ENCODE data around the gene ESRRA.

ESRRA gene

GRCh38 chr11:64305075-64305690, at the start of gene ESRRA:
Gene ESRRA, plus strand, starts transcription at chr11:64305524. Its CDS starts 1,656 bp downstream, at chr11:64307180.
- DNase-seq (ENCODE audit: low read depth in 2 of 3, low spot score in 1 of 3): peak; percentile 98 to 100 (median 100)

DNA sequence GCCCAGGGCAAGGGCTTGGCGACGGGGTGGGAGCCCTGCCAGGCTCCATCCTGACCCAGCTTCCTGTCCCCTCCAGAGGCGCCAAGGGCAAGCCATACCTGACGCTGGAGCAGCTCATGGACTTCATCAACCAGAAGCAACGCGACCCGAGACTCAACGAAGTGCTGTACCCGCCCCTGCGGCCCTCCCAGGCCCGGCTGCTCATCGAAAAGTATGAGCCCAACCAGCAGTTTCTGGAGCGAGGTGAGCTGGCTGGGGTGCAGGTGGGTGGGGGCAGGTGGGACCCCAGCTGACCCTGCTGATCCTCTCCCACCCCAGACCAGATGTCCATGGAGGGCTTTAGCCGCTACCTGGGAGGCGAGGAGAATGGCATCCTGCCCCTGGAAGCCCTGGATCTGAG, 49.0 kb upstream of the ESRRA start:
- DNase-seq (ENCODE audit: low read depth in 2 of 3, low spot score in 1 of 3): no peak

- no peak for DNase-seq (ENCODE audit: low read depth in 2 of 3, low spot score in 1 of 3)
These were observed 47.0 kb upstream of the ESRRA start for GRCh38 chr11:64258356-64258755.

DNA sequence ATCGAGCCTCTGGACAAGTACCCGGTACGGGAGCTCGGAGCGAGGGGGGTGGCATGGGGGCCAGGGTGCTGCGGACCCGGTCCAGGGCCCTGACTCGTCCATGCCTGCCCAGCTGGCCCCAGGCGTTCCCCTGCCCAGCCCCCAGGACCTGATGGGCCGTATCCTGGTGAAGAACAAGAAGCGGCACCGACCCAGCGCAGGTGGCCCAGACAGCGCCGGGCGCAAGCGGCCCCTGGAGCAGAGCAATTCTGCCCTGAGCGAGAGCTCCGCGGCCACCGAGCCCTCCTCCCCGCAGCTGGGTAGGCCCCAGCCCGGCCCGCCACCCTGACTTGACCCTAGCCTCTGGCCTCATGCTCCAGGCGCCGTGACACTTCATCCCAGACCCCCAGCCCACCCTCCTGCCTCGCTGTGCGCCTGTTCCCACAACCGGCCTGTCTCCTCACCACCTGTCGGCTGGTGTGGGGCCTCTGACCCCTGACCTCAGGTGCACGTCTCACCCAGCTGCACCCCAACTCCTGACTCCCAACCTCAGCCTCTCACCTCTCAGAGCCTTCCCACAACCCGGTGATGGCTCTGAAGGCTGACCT, 46.3 kb upstream of the ESRRA start:
- DNase-seq (ENCODE audit: low read depth in 2 of 3, low spot score in 1 of 3): no peak

GRCh38 chr11:64259533-64260067, 45.7 kb upstream of the ESRRA start:
- DNase-seq (ENCODE audit: low read depth in 2 of 3, low spot score in 1 of 3): no peak

- no peak for DNase-seq (ENCODE audit: low read depth in 2 of 3, low spot score in 1 of 3)
These were observed 45.1 kb upstream of the ESRRA start for GRCh38 chr11:64260147-64260708.

DNA sequence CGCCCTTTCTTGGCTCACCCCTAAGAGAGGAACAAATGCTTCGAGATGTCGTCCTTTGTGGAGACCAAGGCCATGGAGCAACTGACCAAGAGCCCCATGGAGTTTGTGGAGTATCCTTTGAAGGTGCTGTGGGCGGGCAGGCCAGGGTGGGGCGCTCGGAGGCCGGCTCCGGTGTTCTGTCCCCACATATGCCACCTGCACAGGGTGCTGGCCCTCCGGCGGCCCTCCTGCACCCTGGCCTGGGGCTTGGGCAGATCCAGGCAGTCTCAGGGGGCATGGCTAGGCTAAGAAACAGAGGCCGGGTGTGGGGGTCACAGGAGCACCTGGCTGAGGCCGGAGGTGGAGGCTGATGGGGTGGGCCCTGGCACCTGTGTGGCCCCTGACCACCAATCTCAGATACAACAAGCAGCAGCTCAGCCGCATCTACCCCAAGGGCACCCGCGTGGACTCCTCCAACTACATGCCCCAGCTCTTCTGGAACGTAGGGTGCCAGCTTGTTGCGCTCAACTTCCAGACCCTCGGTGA, 43.7 kb upstream of the ESRRA start:
- no peak for DNase-seq (ENCODE audit: low read depth in 2 of 3, low spot score in 1 of 3)

GRCh38 chr11:64262271-64263002, 42.9 kb upstream of the ESRRA start:
- no peak for DNase-seq (ENCODE audit: low read depth in 2 of 3, low spot score in 1 of 3)

DNA sequence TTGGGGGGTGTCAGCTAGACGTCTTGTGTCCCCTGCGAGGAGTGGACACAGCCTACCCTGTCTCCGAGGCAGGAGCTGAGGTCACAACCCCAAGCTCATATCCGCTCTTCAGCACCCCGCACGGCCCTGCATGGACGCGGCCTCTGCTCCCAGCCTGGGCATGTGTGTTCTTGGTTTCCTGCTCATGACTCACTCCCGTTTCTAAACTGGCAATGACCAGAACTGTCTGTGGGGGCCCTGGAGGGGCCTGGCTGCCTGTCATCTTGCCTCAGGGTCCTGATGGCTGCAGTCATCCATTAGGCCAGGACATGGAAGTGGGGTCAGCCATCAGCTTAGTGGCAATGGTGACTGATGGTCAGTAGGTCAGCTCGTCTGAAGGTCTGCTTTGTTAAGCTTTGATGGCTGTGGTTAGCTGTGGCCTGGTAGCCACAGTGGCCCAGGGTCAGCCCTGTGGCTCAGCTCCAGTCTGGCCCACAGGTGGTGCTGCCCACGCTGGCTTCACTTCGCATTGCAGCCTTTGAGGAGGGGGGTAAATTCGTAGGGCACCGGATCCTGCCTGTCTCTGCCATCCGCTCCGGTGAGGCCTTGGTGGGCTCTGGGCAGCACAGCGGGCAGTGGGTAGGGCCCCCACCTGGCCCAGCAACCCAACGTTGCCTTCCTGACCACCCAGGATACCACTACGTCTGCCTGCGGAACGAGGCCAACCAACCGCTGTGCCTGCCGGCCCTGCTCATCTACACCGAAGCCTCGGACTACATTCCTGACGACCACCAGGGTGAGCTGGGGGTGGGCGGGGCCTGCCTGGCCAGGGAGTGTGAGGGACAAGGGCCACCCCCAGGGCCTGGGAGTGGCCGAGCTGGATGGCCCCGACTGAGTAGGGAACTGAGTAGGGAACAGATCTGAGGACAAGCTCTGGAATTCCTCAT, 42.0 kb upstream of the ESRRA start:
- DNase-seq (ENCODE audit: low read depth in 2 of 3, low spot score in 1 of 3): no peak

- DNase-seq (ENCODE audit: low read depth in 2 of 3, low spot score in 1 of 3): no peak
These were observed 41.4 kb upstream of the ESRRA start for GRCh38 chr11:64263947-64264317.

GRCh38 chr11:64264371-64264852, 40.9 kb upstream of the ESRRA start:
- no peak for DNase-seq (ENCODE audit: low read depth in 2 of 3, low spot score in 1 of 3)

DNA sequence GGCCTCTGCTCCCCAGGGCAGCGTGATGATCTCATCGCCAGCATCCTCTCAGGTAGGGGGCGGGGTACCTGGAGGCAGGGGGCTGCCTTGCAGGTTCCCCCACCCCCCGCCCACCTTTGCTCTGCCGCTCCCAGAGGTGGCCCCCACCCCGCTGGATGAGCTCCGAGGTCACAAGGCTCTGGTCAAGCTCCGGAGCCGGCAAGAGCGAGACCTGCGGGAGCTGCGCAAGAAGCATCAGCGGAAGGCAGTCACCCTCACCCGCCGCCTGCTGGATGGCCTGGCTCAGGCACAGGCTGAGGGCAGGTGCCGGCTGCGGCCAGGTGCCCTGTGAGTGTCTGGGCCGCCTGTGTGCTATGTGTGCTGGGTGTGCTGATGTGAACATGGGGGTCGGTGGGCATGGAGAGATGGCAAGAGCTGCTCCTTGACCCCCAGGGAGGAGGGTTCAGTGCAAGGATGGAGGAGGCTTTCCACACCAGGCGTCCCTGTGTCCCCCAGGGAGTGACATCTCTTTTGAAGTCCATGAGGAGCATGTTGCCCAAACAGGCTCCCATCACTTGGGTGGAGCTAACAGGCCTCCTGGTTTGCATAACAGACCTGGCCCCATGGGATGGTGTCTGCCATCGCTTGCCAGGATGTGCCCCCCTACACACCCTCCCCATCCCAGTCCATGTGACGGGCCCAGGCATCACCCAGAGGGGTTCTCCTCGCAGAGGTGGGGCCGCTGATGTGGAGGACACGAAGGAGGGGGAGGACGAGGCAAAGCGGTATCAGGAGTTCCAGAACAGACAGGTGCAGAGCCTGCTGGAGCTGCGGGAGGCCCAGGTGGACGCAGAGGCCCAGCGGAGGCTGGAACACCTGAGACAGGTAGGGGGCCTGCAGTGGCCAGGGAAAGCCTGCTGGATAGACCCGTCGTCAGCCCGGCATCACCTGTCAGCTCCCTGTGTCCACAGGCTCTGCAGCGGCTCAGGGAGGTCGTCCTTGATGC, 39.9 kb upstream of the ESRRA start:
- DNase-seq (ENCODE audit: low read depth in 2 of 3, low spot score in 1 of 3): no peak

GRCh38 chr11:64266339-64266738, 39.0 kb upstream of the ESRRA start:
- no peak for DNase-seq (ENCODE audit: low read depth in 2 of 3, low spot score in 1 of 3)

GRCh38 chr11:64267207-64267945, 37.9 kb upstream of the ESRRA start:
- no peak for DNase-seq (ENCODE audit: low read depth in 2 of 3, low spot score in 1 of 3)

DNA sequence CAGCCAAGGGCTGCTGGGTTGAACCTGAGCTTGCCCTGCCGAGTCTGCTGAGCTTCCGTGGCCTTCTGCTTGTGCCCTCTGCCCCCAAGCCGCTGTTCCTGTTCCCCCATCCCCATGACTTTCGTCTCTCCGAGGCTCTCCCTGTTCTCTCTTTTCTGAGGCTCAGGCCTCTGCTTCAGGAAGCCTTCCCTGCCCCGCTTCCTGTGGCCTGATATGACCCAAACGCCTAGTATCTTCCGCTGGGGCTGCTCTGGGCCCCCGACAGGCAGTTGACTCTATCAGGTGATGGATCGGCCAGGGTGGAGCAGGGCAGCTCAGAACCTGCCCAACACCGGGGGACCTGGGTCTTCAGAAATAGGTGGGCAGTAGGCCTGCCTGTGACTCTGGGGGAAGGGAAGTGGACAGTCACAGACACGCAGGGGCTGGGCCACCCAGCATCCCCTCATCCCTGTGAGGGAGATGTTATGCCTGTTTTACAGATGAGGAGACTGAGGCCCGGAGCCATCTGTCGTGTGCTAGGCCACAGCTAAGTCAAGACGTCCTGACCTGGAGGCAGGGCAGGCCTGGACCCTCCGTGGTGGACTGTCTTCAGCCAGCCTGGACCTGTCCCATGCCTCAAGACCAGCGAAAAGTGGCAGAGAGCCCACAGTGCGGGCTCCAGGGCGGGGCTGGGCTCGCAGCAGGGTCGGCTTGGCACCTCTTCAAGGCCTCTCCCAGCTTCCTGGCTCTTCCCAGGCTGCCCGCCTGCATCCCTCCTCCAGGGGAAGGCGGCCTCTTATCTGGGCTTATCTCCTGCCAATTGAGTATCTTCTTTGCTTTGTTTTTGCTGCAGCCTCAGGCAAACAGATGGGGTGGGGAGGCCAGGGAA, 37.1 kb upstream of the ESRRA start:
- DNase-seq (ENCODE audit: low read depth in 2 of 3, low spot score in 1 of 3): no peak

GRCh38 chr11:64268893-64269539, 36.3 kb upstream of the ESRRA start:
- DNase-seq (ENCODE audit: low read depth in 2 of 3, low spot score in 1 of 3): peak in 2 of 3 donors; percentile 32 to 41

All from stimulated activated CD4-positive, alpha-beta T cell treated with anti-CD3 and anti-CD28 coated beads, Interleukin-12 subunit alpha, Interleukin-12 subunit beta, amount 100 ng/mL, for 48 hours (primary cell).